ENCODE data around the gene APP. TPM values are rescaled to one million over a fixed set of nuclear protein-coding genes. Genes with fewer than 3 reads are reported as not detected.

The APP gene
- total RNA-seq, 1 donor from 2014 or later, result 306 TPM

GRCh38 chr21:25906587-25906986 lies 264.0 kb downstream of the APP start:
- Histone ChIP-seq H3K27ac (no peak overlapping the region), H3K4me3 (no peak overlapping the region), H3K4me2 (no peak overlapping the region), H3K4me1 (peaks cover 14% of the 10 kb centered on the region), H3K9me3 (ENCODE audit: low read depth) (no peaks in the 10 kb centered on the region), H3F3A (ENCODE audit: low read depth) (no peaks in the 10 kb centered on the region), H3K79me2 (ENCODE audit: low read depth) (no peaks in the 10 kb centered on the region), H3K9ac (no peak overlapping the region), H2AFZ (replicated peaks) (no peak overlapping the region), H3K36me3 (peaks cover 10% of the 10 kb centered on the region), H3K27me3 (no peaks in the 10 kb centered on the region), H4K20me1 (ENCODE audit: low read depth) (peaks cover 17% of the 10 kb centered on the region)
- TF ChIP-seq CTCF (IDR thresholded peaks at IDR 0.05) (no peak), EZH2 (IDR thresholded peaks at IDR 0.05) (no peak), EZH2phosphoT487 (IDR thresholded peaks at IDR 0.05) (no peak)
- no peak for DNase-seq (ENCODE audit: low spot score)
- Mint-ChIP-seq H3K4me3 (no peak overlapping the region), H3K36me3 (peaks cover 35% of the 10 kb centered on the region), H3K9me3 (no peaks in the 10 kb centered on the region), H3K27me3 (ENCODE audit: insufficient read depth, low read depth) (peaks cover 1% of the 10 kb centered on the region), H3K4me1 (peaks cover 20% of the 10 kb centered on the region), H3K27ac (no peak overlapping the region)

GRCh38 chr21:25905126-25905525 lies 265.4 kb downstream of the APP start:
- H3K27me3 Mint-ChIP-seq (ENCODE audit: insufficient read depth, low read depth), result no peaks in the 10 kb centered on the region

GRCh38 chr21:25904044-25904695 lies 266.4 kb downstream of the APP start:
- H3K4me1 Mint-ChIP-seq, result peaks cover 20% of the 10 kb centered on the region
- no peaks in the 10 kb centered on the region for H3K27me3 Mint-ChIP-seq (ENCODE audit: insufficient read depth, low read depth)
- no peaks in the 10 kb centered on the region for H3K9me3 ChIP-seq (ENCODE audit: low read depth)
- H3K4me1 ChIP-seq, result peaks cover 14% of the 10 kb centered on the region
- no peak overlapping the region for H3K27ac ChIP-seq
- peaks cover 33% of the 10 kb centered on the region for H3K36me3 Mint-ChIP-seq
- no peak overlapping the region for H3K4me2 ChIP-seq
- H2AFZ ChIP-seq (replicated peaks), result no peak overlapping the region
- H3K4me3 ChIP-seq, result no peak overlapping the region
- TF ChIP-seq EZH2phosphoT487 (IDR thresholded peaks at IDR 0.05), result no peak
- TF ChIP-seq CTCF (IDR thresholded peaks at IDR 0.05), result no peak
- TF ChIP-seq EZH2 (IDR thresholded peaks at IDR 0.05), result no peak
- H3K36me3 ChIP-seq, result no peaks in the 10 kb centered on the region
- peaks cover 17% of the 10 kb centered on the region for H4K20me1 ChIP-seq (ENCODE audit: low read depth)
- H3K27me3 ChIP-seq, result no peaks in the 10 kb centered on the region
- no peak for DNase-seq (ENCODE audit: low spot score)
- no peak overlapping the region for H3K9ac ChIP-seq
- H3K79me2 ChIP-seq (ENCODE audit: low read depth), result no peaks in the 10 kb centered on the region
- no peak overlapping the region for H3K4me3 Mint-ChIP-seq
- no peaks in the 10 kb centered on the region for H3K9me3 Mint-ChIP-seq
- no peak overlapping the region for H3K27ac Mint-ChIP-seq
- no peaks in the 10 kb centered on the region for H3F3A ChIP-seq (ENCODE audit: low read depth)

More at GRCh38 chr21:25905126-25905525, 265.4 kb downstream of the APP start:
- Mint-ChIP-seq H3K9me3 (no peaks in the 10 kb centered on the region), H3K4me3 (peak overlapping the region; percentile 49), H3K27ac (no peak overlapping the region), H3K36me3 (peaks cover 31% of the 10 kb centered on the region), H3K4me1 (peaks cover 20% of the 10 kb centered on the region)
- Histone ChIP-seq H3K4me1 (peaks cover 14% of the 10 kb centered on the region), H3K4me3 (no peak overlapping the region), H4K20me1 (ENCODE audit: low read depth) (peaks cover 17% of the 10 kb centered on the region), H3K4me2 (peak overlapping the region; percentile 51), H3K9me3 (ENCODE audit: low read depth) (no peaks in the 10 kb centered on the region), H3K27me3 (no peaks in the 10 kb centered on the region), H3K27ac (no peak overlapping the region), H2AFZ (replicated peaks) (no peak overlapping the region), H3K36me3 (no peaks in the 10 kb centered on the region), H3K9ac (no peak overlapping the region), H3F3A (ENCODE audit: low read depth) (no peaks in the 10 kb centered on the region), H3K79me2 (ENCODE audit: low read depth) (no peaks in the 10 kb centered on the region)
- TF ChIP-seq CTCF (IDR thresholded peaks at IDR 0.05), result no peak
- no peak for TF ChIP-seq EZH2 (IDR thresholded peaks at IDR 0.05)
- no peak for TF ChIP-seq EZH2phosphoT487 (IDR thresholded peaks at IDR 0.05)
- peak; percentile 23 for DNase-seq (ENCODE audit: low spot score)

Data from neural progenitor cell (in vitro differentiated cells).